BJ (cell line): ENCODE data around the gene CDC14A. TPM values are rescaled to one million over a fixed set of nuclear protein-coding genes. Genes with fewer than 3 reads are reported as not detected.

Experiments used
- CTCF ChIA-PET: fragments of 350-600 bp; formaldehyde crosslinking; extraction: SDS; loops from one replicate; lab custom pipeline; 2021; ENCODE audit warnings: antibody characterized with exemption, inconsistent platforms; lab: Yijun Ruan, JAX
- POLR2A ChIA-PET: fragments of 300-600 bp; sonication (Branson Sonifier 250); formaldehyde crosslinking; extraction: SDS; loops from one replicate; lab custom pipeline; 2021; ENCODE audit warnings: antibody characterized with exemption; lab: Charles Lee
- DNase-seq: peaks from one replicate; pipeline ENCODE4 v3.0.0-alpha.2; 2011; ENCODE audit warnings: low read depth
- H3K27me3 ChIP-seq: 2 replicates; pipeline ENCODE4 v1.6.0; 2011; ENCODE audit warnings: low read length; ENCODE audit not compliant: control insufficient read depth, insufficient read depth
- H3K36me3 ChIP-seq: 2 replicates; pipeline ENCODE4 v1.5.1; 2011; ENCODE audit warnings: low read length; ENCODE audit not compliant: control insufficient read depth, insufficient read depth
- H3K4me3 ChIP-seq: 2 replicates; pipeline ENCODE4 v1.5.1; 2011; ENCODE audit warnings: low read depth, mild to moderate bottlenecking, control low read depth, low read length
- CTCF ChIP-seq: IDR thresholded peaks from 2 replicates; pipeline ENCODE4 v1.5.1; 2011; ENCODE audit warnings: low read depth, mild to moderate bottlenecking, control low read depth, inconsistent platforms, low read length, moderate library complexity; ENCODE audit not compliant: insufficient read depth
- polyA plus RNA-seq: library from polyadenylated mRNA; depleted of rRNA; stranded (reverse); fragments of >200 nt; gene quantifications from 2 replicates; pipeline ENCODE4 v1.2.3, GENCODE V29; 2011

Gene CDC14A
- polyA plus RNA-seq, 1 experiment, result 1.6 TPM

- Histone ChIP-seq H3K27me3 (peaks cover 3% of the 10 kb centered on the region; the same call in 1 of the 2 replicates), H3K36me3 (no peaks in the 10 kb centered on the region), H3K4me3 (no peak overlapping the region)
- no peak for TF ChIP-seq CTCF
- POLR2A ChIA-PET, result no interaction called here
- CTCF ChIA-PET, result interaction anchor here (0.9 to 1.5 kb wide), 2 partner anchors 10 to 337 kb away, joined by 4 read pairs; no protein-coding TSS in a partner anchor
- DNase-seq, result no peak
Observed at GRCh38 chr1:100530141-100530540, 177.8 kb downstream of the CDC14A start.

- Histone ChIP-seq H3K4me3 (no peak overlapping the region), H3K36me3 (no peaks in the 10 kb centered on the region), H3K27me3 (peaks cover 8% of the 10 kb centered on the region)
- no peak for TF ChIP-seq CTCF
- peak; percentile 1 for DNase-seq
- ChIA-PET CTCF (no interaction called here), POLR2A (no interaction called here)
Observed at GRCh38 chr1:100530880-100531487, 178.7 kb downstream of the CDC14A start.

GRCh38 chr1:100532645-100533044, 180.3 kb downstream of the CDC14A start:
- POLR2A ChIA-PET, result no interaction called here
- TF ChIP-seq CTCF, result no peak
- CTCF ChIA-PET, result interaction anchor here (1.2 kb wide), 1 partner anchor 45 kb away, joined by 4 read pairs; no protein-coding TSS in a partner anchor
- Histone ChIP-seq H3K36me3 (no peaks in the 10 kb centered on the region), H3K4me3 (no peak overlapping the region), H3K27me3 (peaks cover 11% of the 10 kb centered on the region)
- no peak for DNase-seq

- CTCF ChIA-PET, result no interaction called here
- TF ChIP-seq CTCF, result no peak
- no peak overlapping the region for H3K4me3 ChIP-seq
- H3K27me3 ChIP-seq, result peaks cover 26% of the 10 kb centered on the region
- DNase-seq, result no peak
- H3K36me3 ChIP-seq, result no peaks in the 10 kb centered on the region
- POLR2A ChIA-PET, result no interaction called here
Observed at GRCh38 chr1:100535264-100535663, 183.0 kb downstream of the CDC14A start.

- TF ChIP-seq CTCF, result no peak
- H3K4me3 ChIP-seq, result no peak overlapping the region
- POLR2A ChIA-PET, result no interaction called here
Observed at GRCh38 chr1:100536031-100536430, 183.7 kb downstream of the CDC14A start.

More at GRCh38 chr1:100536031-100536430, 183.7 kb downstream of the CDC14A start:
- Histone ChIP-seq H3K36me3 (no peaks in the 10 kb centered on the region), H3K27me3 (peaks cover 27% of the 10 kb centered on the region)
- DNase-seq, result no peak
- CTCF ChIA-PET, result no interaction called here
